ENCODE data around the gene GALK2.

- TF ChIP-seq CTCF (IDR thresholded peaks at IDR 0.05) (no peak), POLR2A (IDR thresholded peaks at IDR 0.05) (no peak)
Observed at GRCh38 chr15:49124371-49124770, 45.7 kb upstream of the GALK2 start.

All from body of pancreas (tissue), 4 donors.